Glutamatergic neuron (in vitro differentiated cells): ENCODE results near the gene CCL27. TPM values are rescaled to one million over a fixed set of nuclear protein-coding genes. Genes with fewer than 3 reads are reported as not detected.

Source experiments
- DNase-seq: peaks from one replicate; pipeline ENCODE4 v3.0.0; 2022
- H3K27ac Mint-ChIP-seq: one replicate; pipeline ENCODE4 v1.8.0; 2020; ENCODE audit warnings: mild to moderate bottlenecking, mixed read lengths, inconsistent platforms; ENCODE audit not compliant: unreplicated experiment
- H3K27me3 Mint-ChIP-seq: one replicate; pipeline ENCODE4 v1.8.0; 2020; ENCODE audit warnings: mild to moderate bottlenecking, moderate library complexity, mixed read lengths, inconsistent platforms; ENCODE audit not compliant: unreplicated experiment
- H3K36me3 Mint-ChIP-seq: one replicate; pipeline ENCODE4 v1.8.0; 2020; ENCODE audit warnings: mild to moderate bottlenecking, mixed read lengths, inconsistent platforms; ENCODE audit not compliant: unreplicated experiment
- H3K4me1 Mint-ChIP-seq: one replicate; pipeline ENCODE4 v1.8.0; 2020; ENCODE audit warnings: mild to moderate bottlenecking, low read depth, mixed read lengths, inconsistent platforms; ENCODE audit not compliant: unreplicated experiment
- H3K4me3 Mint-ChIP-seq: one replicate; pipeline ENCODE4 v1.8.0; 2020; ENCODE audit warnings: mild to moderate bottlenecking, mixed read lengths, inconsistent platforms; ENCODE audit not compliant: unreplicated experiment
- H3K9me3 Mint-ChIP-seq: one replicate; pipeline ENCODE4 v1.8.0; 2020; ENCODE audit warnings: mild to moderate bottlenecking, moderate library complexity, mixed read lengths, inconsistent platforms; ENCODE audit not compliant: unreplicated experiment
- total RNA-seq: library from RNA; stranded (reverse); fragmentation: NEBNext Ultra II Directional; extraction: Animal tissue kit (Norgen Biotek cat#: 25700); gene quantifications from one replicate; pipeline ENCODE4 v1.2.1, GENCODE V29; 2021; ENCODE audit not compliant: unreplicated experiment
- TF ChIP-seq, protein P1 (sequence below): fragments of 200-600 bp; sonication (generic); IDR thresholded peaks from one replicate; pipeline ENCODE4 v1.5.0; 2021; ENCODE audit not compliant: partially characterized antibody, unreplicated experiment

The CCL27 gene
- total RNA-seq, 1 donor from 2014 or later: 1.7 TPM

- TF ChIP-seq, protein P1, sequence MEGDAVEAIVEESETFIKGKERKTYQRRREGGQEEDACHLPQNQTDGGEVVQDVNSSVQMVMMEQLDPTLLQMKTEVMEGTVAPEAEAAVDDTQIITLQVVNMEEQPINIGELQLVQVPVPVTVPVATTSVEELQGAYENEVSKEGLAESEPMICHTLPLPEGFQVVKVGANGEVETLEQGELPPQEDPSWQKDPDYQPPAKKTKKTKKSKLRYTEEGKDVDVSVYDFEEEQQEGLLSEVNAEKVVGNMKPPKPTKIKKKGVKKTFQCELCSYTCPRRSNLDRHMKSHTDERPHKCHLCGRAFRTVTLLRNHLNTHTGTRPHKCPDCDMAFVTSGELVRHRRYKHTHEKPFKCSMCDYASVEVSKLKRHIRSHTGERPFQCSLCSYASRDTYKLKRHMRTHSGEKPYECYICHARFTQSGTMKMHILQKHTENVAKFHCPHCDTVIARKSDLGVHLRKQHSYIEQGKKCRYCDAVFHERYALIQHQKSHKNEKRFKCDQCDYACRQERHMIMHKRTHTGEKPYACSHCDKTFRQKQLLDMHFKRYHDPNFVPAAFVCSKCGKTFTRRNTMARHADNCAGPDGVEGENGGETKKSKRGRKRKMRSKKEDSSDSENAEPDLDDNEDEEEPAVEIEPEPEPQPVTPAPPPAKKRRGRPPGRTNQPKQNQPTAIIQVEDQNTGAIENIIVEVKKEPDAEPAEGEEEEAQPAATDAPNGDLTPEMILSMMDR: no peak
- no peak for DNase-seq
- H3K9me3 Mint-ChIP-seq: peaks cover 11% of the 10 kb centered on the region
- H3K27ac Mint-ChIP-seq: no peak overlapping the region
- H3K4me1 Mint-ChIP-seq: peaks cover 11% of the 10 kb centered on the region
- H3K27me3 Mint-ChIP-seq: peaks cover 36% of the 10 kb centered on the region
- no peak overlapping the region for H3K4me3 Mint-ChIP-seq
- peaks cover 6% of the 10 kb centered on the region for H3K36me3 Mint-ChIP-seq
Observed at GRCh38 chr9:34624475-34625185, 37.8 kb downstream of the CCL27 start.

DNA sequence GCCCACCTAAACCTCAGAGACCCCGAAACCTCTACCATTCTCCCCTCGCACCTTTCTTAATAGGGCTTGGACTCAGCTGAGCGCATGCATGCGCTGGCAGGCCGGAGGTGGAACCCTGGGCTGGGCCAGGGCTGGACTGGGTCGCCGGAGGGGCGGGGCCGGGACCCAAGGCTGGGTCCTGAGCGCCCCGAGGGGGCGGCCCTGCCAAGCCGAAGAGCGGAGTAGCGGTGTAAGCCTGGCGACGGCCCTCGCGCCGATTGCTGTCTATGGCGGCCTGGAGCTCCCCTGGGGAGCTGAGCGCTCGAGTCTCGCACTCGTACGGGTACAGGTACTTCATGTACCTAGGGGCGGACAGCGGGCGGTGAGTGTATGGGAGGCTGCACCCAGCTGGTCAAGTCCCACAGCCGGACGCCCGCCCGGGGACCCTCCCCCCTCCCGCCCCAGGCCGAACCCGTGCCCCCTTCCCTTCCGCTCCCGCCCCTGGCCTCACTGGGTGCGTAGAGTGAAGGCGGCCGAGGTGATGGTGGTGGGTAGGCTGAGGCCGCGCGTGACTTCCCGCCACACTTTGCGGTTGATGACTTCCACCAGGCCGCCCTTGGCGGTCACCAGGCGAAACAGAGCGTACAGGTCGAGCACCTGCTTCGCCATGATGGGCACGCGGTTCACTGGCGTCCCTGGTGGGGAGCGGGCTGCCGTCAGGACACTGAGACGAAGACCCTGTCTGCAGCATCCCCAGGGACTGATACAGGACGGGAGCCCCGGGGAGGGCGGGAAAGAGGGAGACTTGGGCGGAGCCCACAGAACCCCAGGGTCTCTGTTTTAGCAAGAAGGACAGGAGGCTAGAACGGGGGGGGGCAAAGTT lies 38.9 kb downstream of the CCL27 start:
- TF ChIP-seq, protein P1: no peak
- H3K36me3 Mint-ChIP-seq: peaks cover 5% of the 10 kb centered on the region
- H3K4me1 Mint-ChIP-seq: peaks cover 11% of the 10 kb centered on the region
- no peak for DNase-seq
- H3K27ac Mint-ChIP-seq: no peak overlapping the region
- H3K4me3 Mint-ChIP-seq: no peak overlapping the region
- peaks cover 8% of the 10 kb centered on the region for H3K9me3 Mint-ChIP-seq
- peaks cover 30% of the 10 kb centered on the region for H3K27me3 Mint-ChIP-seq

- peak; percentile 89 for DNase-seq
- Mint-ChIP-seq H3K36me3 (no peaks in the 10 kb centered on the region), H3K4me1 (peaks cover 5% of the 10 kb centered on the region), H3K27me3 (peaks cover 14% of the 10 kb centered on the region), H3K4me3 (peak within 1 kb of the TSS; percentile 99), H3K9me3 (peaks cover 6% of the 10 kb centered on the region), H3K27ac (peak within 1 kb of the TSS; percentile 76)
- TF ChIP-seq, protein P1: no peak
Observed at GRCh38 chr9:34620061-34620994, 42.1 kb downstream of the CCL27 start, which contains the start of gene DCTN3. DCTN3 (minus strand) TSS chr9:34620495; CDS start chr9:34620464, 31 bp downstream.

GRCh38 chr9:34615132-34615531 lies 47.3 kb downstream of the CCL27 start:
- Mint-ChIP-seq H3K27ac (no peak overlapping the region), H3K36me3 (no peaks in the 10 kb centered on the region), H3K4me3 (no peak overlapping the region), H3K9me3 (peaks cover 9% of the 10 kb centered on the region), H3K4me1 (peaks cover 14% of the 10 kb centered on the region), H3K27me3 (peaks cover 2% of the 10 kb centered on the region)
- DNase-seq: no peak
- TF ChIP-seq, protein P1: no peak
